Fibroblast of skin of right biceps (primary cell): ENCODE results near the gene PPP1R3C.

Source experiments
- DNase-seq: peaks from one replicate; pipeline ENCODE4 v3.0.0-alpha.2; 2013

The PPP1R3C gene

GRCh38 chr10:91598211-91598977, 34.5 kb downstream of the PPP1R3C start:
- DNase-seq, result peak; percentile 83

DNA sequence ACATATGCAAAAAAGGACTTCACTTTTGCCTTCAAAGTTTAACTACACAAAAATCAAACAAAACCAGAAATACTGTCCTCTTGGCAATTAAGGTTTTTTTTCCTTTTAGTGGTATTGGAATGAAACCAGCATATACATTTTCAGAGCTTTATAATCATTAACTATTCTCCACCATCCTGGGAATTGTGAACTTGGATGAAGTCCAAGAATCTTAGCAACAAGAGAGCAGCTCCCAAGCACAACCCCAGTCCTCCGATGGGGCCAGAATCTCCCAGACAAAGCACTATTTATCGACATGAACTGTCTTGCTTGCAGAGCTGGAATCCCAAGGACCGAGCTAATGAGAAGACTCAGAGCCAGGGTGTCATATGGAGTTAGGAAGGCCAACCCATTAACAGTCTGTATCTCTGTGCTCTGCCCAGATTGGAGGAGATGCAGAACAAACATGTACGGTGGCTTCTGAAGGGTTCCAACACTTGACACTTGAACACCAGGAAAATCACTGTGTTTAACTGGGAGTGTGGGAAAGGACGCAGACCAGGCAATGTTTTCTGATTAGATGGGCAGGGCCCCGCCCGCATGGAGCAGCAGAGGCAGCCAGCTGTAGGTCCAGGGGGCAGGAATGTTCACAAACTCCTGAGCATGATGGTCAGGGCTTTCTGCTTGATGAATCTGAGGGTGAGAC, 35.5 kb downstream of the PPP1R3C start:
- DNase-seq, result peak; percentile 84

DNA sequence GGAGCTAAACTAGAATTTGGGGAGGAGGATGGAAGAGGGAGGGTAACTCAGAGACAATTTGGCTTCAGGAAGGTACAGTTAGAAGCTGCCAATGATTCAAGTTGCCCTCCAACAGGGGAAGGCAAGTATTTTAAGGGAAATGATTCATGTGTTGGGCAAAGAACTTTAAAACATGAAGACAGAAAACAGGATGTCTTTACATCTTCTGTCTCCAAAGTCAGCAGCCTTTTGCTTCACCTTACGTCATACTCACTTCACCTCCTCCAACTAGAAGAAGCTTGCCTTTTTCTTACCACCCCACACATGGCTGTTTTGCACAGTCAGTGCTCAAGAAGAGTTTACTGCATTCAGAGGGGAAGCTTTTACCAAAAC, 36.1 kb downstream of the PPP1R3C start:
- DNase-seq, result peak; percentile 87

GRCh38 chr10:91593834-91594233, 39.0 kb downstream of the PPP1R3C start:
- DNase-seq, result no peak

- DNase-seq, result no peak
These were observed 39.5 kb downstream of the PPP1R3C start for GRCh38 chr10:91593366-91593765.

- no peak for DNase-seq
These were observed 40.5 kb downstream of the PPP1R3C start for GRCh38 chr10:91592266-91592975.

DNA sequence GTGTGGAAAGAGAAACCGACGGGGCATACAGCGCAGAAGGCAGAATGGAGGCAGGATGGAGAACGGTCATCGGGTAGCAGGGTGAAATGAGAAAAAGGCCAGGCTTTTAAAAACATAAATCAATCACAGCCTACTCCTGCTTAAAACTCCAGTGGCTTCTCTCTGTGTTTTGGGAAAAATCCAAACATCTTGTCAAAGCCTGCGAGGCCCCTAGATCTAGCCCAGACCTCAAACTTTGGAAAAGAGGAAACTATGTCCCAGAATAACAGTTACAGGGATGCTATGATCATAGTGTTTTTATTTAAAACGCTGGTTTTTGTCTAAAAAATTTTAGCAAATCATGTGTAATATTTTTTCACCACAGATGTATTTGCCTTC, 41.1 kb downstream of the PPP1R3C start:
- DNase-seq, result no peak

GRCh38 chr10:91590904-91591796, 41.7 kb downstream of the PPP1R3C start:
- peak; percentile 73 for DNase-seq

GRCh38 chr10:91590142-91590903, 42.5 kb downstream of the PPP1R3C start:
- peak; percentile 95 for DNase-seq

DNA sequence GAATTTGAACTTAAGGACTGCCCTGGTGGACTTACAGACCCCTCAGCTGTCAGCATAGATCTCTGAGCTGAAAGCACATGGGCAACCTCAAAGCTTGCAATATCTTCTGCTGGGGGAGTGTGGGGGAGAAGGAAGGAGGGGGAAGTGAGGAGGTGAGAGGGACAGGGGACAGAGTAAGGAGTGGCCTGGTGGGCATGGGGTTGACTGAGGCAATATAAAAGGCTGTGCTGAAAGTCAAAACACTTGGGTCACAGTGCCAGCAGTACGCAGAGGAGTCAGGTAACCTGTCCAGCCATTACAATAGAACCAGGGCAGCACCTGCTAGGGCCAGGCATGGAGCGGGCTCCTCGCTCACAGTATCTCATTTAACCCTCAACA, 43.2 kb downstream of the PPP1R3C start:
- no peak for DNase-seq

DNA sequence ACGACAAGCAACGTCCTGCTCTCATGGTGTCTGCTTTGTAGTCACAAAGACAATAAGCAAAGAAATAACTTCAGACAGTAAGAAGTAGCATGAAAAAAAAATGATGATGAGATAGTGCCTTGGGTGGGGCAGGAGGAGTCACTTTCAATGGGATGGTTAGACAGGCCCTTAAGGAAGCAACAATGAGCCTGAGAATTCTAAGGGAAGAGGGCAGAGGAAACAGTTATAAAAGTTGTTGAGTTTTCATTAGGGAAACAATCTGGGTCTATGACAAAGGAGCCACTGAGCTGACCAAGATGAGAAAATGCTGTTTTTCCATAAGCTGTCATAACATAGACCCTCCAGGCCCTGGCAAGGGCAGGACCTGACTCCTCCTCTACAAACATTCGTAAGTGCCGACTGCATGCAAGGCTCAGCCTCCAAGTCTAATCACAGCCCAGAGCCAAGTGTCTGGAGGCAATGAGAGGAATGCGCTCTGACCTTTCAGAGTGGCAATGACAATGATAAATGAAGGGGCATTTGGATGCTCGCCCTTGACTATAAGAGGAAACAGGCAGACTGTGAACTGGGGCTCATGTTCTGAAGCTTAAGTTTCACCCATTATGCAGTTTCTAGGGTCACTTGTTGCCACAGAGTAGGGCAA, 43.7 kb downstream of the PPP1R3C start:
- DNase-seq, result peak; percentile 77

DNA sequence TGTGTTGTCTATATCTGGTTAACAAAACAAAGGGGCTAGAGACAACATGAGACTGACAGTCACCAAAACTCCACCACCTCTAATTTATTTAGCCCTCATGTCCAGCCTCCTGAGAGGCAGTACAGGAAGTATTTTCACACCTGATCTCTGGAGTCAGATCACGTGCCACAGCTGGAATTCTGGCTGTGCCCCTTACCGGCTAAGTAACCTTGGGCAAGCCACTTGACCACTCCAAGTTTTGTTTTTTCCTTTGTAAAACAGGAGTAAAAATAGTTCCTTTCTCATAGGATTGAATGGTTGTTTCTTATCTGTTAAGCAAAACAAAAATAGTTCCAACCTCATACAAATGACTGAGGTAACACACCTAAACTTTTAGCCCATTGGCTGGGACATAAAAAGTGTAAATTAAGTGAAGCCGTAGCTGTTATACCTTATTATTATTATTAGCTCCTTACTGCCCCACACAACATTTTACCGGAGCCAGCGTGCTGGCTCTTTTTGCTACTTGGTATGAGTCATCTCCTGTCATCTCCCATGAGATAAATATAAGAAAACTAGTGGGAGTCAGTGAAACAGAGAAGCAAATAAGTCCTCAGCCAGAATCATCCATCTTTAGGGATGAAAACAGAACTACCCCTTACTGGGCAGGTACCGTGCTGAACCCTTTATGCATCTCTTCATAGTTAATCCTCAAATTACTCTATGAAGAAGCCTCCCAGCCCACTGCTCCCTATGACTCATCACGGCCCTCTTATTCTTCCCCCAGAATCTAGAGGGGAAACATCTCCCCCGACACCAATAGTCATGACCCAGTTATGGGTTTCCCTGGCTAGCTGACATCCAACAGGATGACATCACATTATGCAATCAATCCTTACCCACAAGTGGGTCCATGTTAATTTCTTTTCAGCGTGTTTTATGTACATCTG, 44.9 kb downstream of the PPP1R3C start:
- peak; percentile 94 for DNase-seq

- no peak for DNase-seq
These were observed 50.7 kb downstream of the PPP1R3C start for GRCh38 chr10:91582153-91582554.

GRCh38 chr10:91579329-91579985, 53.4 kb downstream of the PPP1R3C start:
- peak; percentile 85 for DNase-seq
